ENCODE measurements around the gene KCNQ5.

The KCNQ5 gene

GRCh38 chr6:72793641-72794395 is 172.0 kb downstream of the KCNQ5 start:
- no peak for DNase-seq (ENCODE audit: low read depth, low spot score)

- DNase-seq (ENCODE audit: low read depth, low spot score), result no peak
These were observed 176.3 kb downstream of the KCNQ5 start for GRCh38 chr6:72798196-72798595.

GRCh38 chr6:72809746-72810379 is 188.0 kb downstream of the KCNQ5 start:
- no peak for DNase-seq (ENCODE audit: low read depth, low spot score)

- no peak for DNase-seq (ENCODE audit: low read depth, low spot score)
These were observed 188.9 kb downstream of the KCNQ5 start for GRCh38 chr6:72810571-72811280.

- peak; percentile 33 for DNase-seq (ENCODE audit: low read depth, low spot score)
These were observed 190.1 kb downstream of the KCNQ5 start for GRCh38 chr6:72811971-72812421.

GRCh38 chr6:72813807-72814596 is 192.1 kb downstream of the KCNQ5 start:
- DNase-seq (ENCODE audit: low read depth, low spot score), result no peak

GRCh38 chr6:72816022-72816421 is 194.2 kb downstream of the KCNQ5 start:
- no peak for DNase-seq (ENCODE audit: low read depth, low spot score)

- no peak for DNase-seq (ENCODE audit: low read depth, low spot score)
These were observed 195.3 kb downstream of the KCNQ5 start for GRCh38 chr6:72817208-72817607.

- DNase-seq (ENCODE audit: low read depth, low spot score), result no peak
These were observed 197.7 kb downstream of the KCNQ5 start for GRCh38 chr6:72819609-72820008.

GRCh38 chr6:72820153-72820552 is 198.3 kb downstream of the KCNQ5 start:
- DNase-seq (ENCODE audit: low read depth, low spot score), result no peak

- no peak for DNase-seq (ENCODE audit: low read depth, low spot score)
These were observed 199.0 kb downstream of the KCNQ5 start for GRCh38 chr6:72820906-72821305.

GRCh38 chr6:72822023-72822422 is 200.2 kb downstream of the KCNQ5 start:
- no peak for DNase-seq (ENCODE audit: low read depth, low spot score)

- peak; percentile 25 for DNase-seq (ENCODE audit: low read depth, low spot score)
These were observed 200.8 kb downstream of the KCNQ5 start for GRCh38 chr6:72822691-72823090.

- no peak for DNase-seq (ENCODE audit: low read depth, low spot score)
These were observed 203.0 kb downstream of the KCNQ5 start for GRCh38 chr6:72824833-72825232.

- DNase-seq (ENCODE audit: low read depth, low spot score), result no peak
These were observed 203.5 kb downstream of the KCNQ5 start for GRCh38 chr6:72825315-72825911.

- no peak for DNase-seq (ENCODE audit: low read depth, low spot score)
These were observed 204.2 kb downstream of the KCNQ5 start for GRCh38 chr6:72826037-72826436.

- DNase-seq (ENCODE audit: low read depth, low spot score), result no peak
These were observed 205.0 kb downstream of the KCNQ5 start for GRCh38 chr6:72826744-72827438.

GRCh38 chr6:72828904-72829303 is 207.0 kb downstream of the KCNQ5 start:
- no peak for DNase-seq (ENCODE audit: low read depth, low spot score)

- DNase-seq (ENCODE audit: low read depth, low spot score), result no peak
These were observed 210.4 kb downstream of the KCNQ5 start for GRCh38 chr6:72832271-72832670.

- no peak for DNase-seq (ENCODE audit: low read depth, low spot score)
These were observed 213.9 kb downstream of the KCNQ5 start for GRCh38 chr6:72835749-72836148.

- DNase-seq (ENCODE audit: low read depth, low spot score), result no peak
These were observed 215.1 kb downstream of the KCNQ5 start for GRCh38 chr6:72836971-72837370.
